Stomach (tissue), 9 donors: ENCODE results near the gene TAS1R1. TPM values are rescaled to one million over a fixed set of nuclear protein-coding genes. Genes with fewer than 3 reads are reported as not detected.

ENCODE experiments used
- DNase-seq, 2 donors: peaks; one replicate each; pipeline versions ENCODE4 v3.0.0 to v3.0.0-alpha.2; 2013 to 2019
- H3K27ac ChIP-seq, 5 donors: fragments of 200-600 bp in 4 of 5; sonication (generic) in 4 of 5; one replicate each; pipeline ENCODE4 v1.5.1; 2013 to 2019; ENCODE audit warnings: mild to moderate bottlenecking in 1 of 5, moderate library complexity in 1 of 5
- H3K27me3 ChIP-seq, 3 donors: fragments of 200-600 bp; sonication (generic); one replicate each; pipeline ENCODE4 v1.5.1; 2017 to 2019; ENCODE audit warnings: mixed run types in 1 of 3
- H3K36me3 ChIP-seq, 4 donors: fragments of 200-600 bp; sonication (generic); 1 replicate in 3 of 4; 2 replicates in 1 of 4; pipeline ENCODE4 v1.5.1; 2016 to 2019
- H3K4me1 ChIP-seq, 4 donors: fragments of 200-600 bp; sonication (generic); one replicate each; pipeline ENCODE4 v1.5.1; 2016 to 2019
- H3K4me3 ChIP-seq, 4 donors: fragments of 200-600 bp; sonication (generic) in 3 of 4; one replicate each; pipeline ENCODE4 v1.5.1; 2016 to 2019; ENCODE audit warnings: mild to moderate bottlenecking in 1 of 4
- H3K9me3 ChIP-seq, 4 donors: fragments of 200-600 bp; sonication (generic); one replicate each; pipeline ENCODE4 v1.5.1; 2016 to 2019
- EP300 ChIP-seq: sonication (generic); formaldehyde crosslinking; IDR thresholded peaks from one replicate; pipeline ENCODE4 v1.6.1; 2017; ENCODE audit warnings: antibody characterized with exemption
- POLR2A ChIP-seq, 4 donors: fragments of 450-650 bp; IDR thresholded peaks; one replicate each; pipeline ENCODE4 v1.6.1; 2016; ENCODE audit warnings: antibody characterized with exemption in 4 of 4, control low read depth in 2 of 4, mild to moderate bottlenecking in 1 of 4, moderate library complexity in 1 of 4
- POLR2AphosphoS5 ChIP-seq, 3 donors: sonication (generic); formaldehyde crosslinking; IDR thresholded peaks; one replicate each; pipeline ENCODE4 v1.6.1; 2016; ENCODE audit warnings: antibody characterized with exemption in 3 of 3
- WGBS, 5 donors: extraction: QIAGEN DNeasy Blood & Tissue Kit in 3 of 5; methylation state at CpG; one replicate each; pipeline versions ENCODE4 v1.1.5 to v1.1.7; 2013 to 2018; 5-methylcytosine and 5-hydroxymethylcytosine counted together
- intact Hi-C: fragments of 100-400 bp; cut with DNase I; formaldehyde crosslinking; loops from one replicate; pipeline ENCODE4 v1.15.1; 2023; ENCODE audit warnings: low total_unique reads
- polyA plus RNA-seq, 3 donors: library from polyadenylated mRNA; stranded (reverse); fragments of 200-250 nt; gene quantifications; one replicate each; pipeline ENCODE4 v1.2.3, GENCODE V29; 2013
- total RNA-seq, 5 donors: library from RNA; depleted of rRNA; stranded (reverse); fragments of >200 nt; gene quantifications; one replicate each; pipeline versions ENCODE4 v1.1.0 to v1.2.3, GENCODE V29; 2014 to 2016
- TF ChIP-seq, protein P1 (sequence below), 7 experiments: fragments of 450-650 bp in 4 of 7; fragments of 200-600 bp in 3 of 7; sonication (generic) in 3 of 7; IDR thresholded peaks; one replicate each; pipeline ENCODE4 v1.5.1; 2016 to 2019; ENCODE audit warnings: antibody characterized with exemption in 7 of 7, control low read depth in 2 of 7, mild to moderate bottlenecking in 1 of 7
- donor health status: healthy with polysubstance abuse.
- donor health status: Bipolar disorder and iron deficiency.
- donor health status: healthy.

TAS1R1 gene
- total and polyA plus RNA-seq, 8 donors: 0.08 to 0.12 TPM; not detected in 6

DNA sequence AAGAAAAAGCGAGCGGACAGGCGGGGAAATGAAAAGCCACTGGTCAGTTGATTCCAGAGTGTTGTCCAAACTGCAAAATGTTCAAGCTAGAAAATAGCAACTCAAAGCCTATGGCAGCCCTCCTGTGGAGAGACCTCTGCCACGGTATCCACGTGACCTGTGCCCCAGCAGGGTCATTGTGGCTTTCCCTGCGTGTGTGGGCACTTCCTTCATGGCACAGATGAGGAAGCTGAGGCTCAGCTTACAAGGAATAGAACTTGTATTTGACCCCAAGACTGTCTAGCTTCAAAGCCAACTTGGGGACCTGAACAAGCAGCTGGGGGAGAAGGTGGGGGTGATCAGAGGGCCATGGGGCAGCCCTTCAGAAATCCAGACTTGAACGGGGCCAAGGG, 48.1 kb upstream of the TAS1R1 start:
- Histone ChIP-seq H3K27me3 (peaks cover 0 to 55% (median 7%) of the 10 kb centered on the region in 3 donors), H3K36me3 (no peaks in the 10 kb centered on the region), H3K4me1 (peaks cover under 1 to 9% (median 3%) of the 10 kb centered on the region in 4 donors), H3K27ac (no peak overlapping the region), H3K4me3 (no peak overlapping the region), H3K9me3 (no peaks in the 10 kb centered on the region)
- intact Hi-C loops: no loop called here
- 63 to 74% (median 64%) methylated on average over 6 to 7 of the region's 7 CpGs for WGBS, 5 donors
- no peak for DNase-seq
- TF ChIP-seq POLR2A (IDR thresholded peaks at IDR 0.05) (no peak), EP300 (no peak), POLR2AphosphoS5 (IDR thresholded peaks at IDR 0.05) (no peak)
- TF ChIP-seq, protein P1, sequence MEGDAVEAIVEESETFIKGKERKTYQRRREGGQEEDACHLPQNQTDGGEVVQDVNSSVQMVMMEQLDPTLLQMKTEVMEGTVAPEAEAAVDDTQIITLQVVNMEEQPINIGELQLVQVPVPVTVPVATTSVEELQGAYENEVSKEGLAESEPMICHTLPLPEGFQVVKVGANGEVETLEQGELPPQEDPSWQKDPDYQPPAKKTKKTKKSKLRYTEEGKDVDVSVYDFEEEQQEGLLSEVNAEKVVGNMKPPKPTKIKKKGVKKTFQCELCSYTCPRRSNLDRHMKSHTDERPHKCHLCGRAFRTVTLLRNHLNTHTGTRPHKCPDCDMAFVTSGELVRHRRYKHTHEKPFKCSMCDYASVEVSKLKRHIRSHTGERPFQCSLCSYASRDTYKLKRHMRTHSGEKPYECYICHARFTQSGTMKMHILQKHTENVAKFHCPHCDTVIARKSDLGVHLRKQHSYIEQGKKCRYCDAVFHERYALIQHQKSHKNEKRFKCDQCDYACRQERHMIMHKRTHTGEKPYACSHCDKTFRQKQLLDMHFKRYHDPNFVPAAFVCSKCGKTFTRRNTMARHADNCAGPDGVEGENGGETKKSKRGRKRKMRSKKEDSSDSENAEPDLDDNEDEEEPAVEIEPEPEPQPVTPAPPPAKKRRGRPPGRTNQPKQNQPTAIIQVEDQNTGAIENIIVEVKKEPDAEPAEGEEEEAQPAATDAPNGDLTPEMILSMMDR (IDR thresholded peaks at IDR 0.05): no peak

GRCh38 chr1:6507461-6507911, 47.6 kb upstream of the TAS1R1 start:
- Histone ChIP-seq H3K9me3 (no peaks in the 10 kb centered on the region), H3K4me3 (no peak overlapping the region), H3K36me3 (no peaks in the 10 kb centered on the region), H3K27ac (no peak overlapping the region), H3K4me1 (peaks cover 0 to 5% (median 0%) of the 10 kb centered on the region in 4 donors), H3K27me3 (peaks cover 0 to 51% (median 7%) of the 10 kb centered on the region in 3 donors)
- no peak for TF ChIP-seq POLR2AphosphoS5 (IDR thresholded peaks at IDR 0.05)
- TF ChIP-seq POLR2A (IDR thresholded peaks at IDR 0.05): no peak
- TF ChIP-seq, protein P1 (IDR thresholded peaks at IDR 0.05): no peak
- TF ChIP-seq EP300: no peak
- 69 to 75% (median 71%) methylated on average over 3 to 12 of the region's 12 CpGs for WGBS, 5 donors
- DNase-seq: peak in 1 of 2 donors; percentile 26
- intact Hi-C loops: no loop called here

- H3K27me3 ChIP-seq: peaks cover 0 to 44% (median 7%) of the 10 kb centered on the region in 3 donors
- intact Hi-C loops: no loop called here
- H3K4me3 ChIP-seq: no peak overlapping the region
- 69 to 84% (median 76%) methylated on average over 13 to 18 of the region's 18 CpGs for WGBS, 5 donors
- no peak for TF ChIP-seq POLR2A (IDR thresholded peaks at IDR 0.05)
- TF ChIP-seq, protein P1 (IDR thresholded peaks at IDR 0.05): no peak
- no peak for TF ChIP-seq POLR2AphosphoS5 (IDR thresholded peaks at IDR 0.05)
- no peak for TF ChIP-seq EP300
- no peak overlapping the region for H3K27ac ChIP-seq
- H3K9me3 ChIP-seq: no peaks in the 10 kb centered on the region
- H3K4me1 ChIP-seq: no peaks in the 10 kb centered on the region
- no peaks in the 10 kb centered on the region for H3K36me3 ChIP-seq
- DNase-seq: peak in 1 of 2 donors; percentile 1
These were observed 46.8 kb upstream of the TAS1R1 start for GRCh38 chr1:6508154-6508815.

GRCh38 chr1:6508816-6509189, 46.3 kb upstream of the TAS1R1 start:
- H3K27ac ChIP-seq: no peak overlapping the region
- peaks cover 0 to 44% (median 7%) of the 10 kb centered on the region in 3 donors for H3K27me3 ChIP-seq
- intact Hi-C loops: no loop called here
- H3K36me3 ChIP-seq: no peaks in the 10 kb centered on the region
- H3K4me3 ChIP-seq: no peak overlapping the region
- H3K9me3 ChIP-seq: no peaks in the 10 kb centered on the region
- WGBS, 5 donors: 83 to 93% (median 92%) methylated on average over 4 to 11 of the region's 11 CpGs
- no peaks in the 10 kb centered on the region for H3K4me1 ChIP-seq
- TF ChIP-seq, protein P1 (IDR thresholded peaks at IDR 0.05): no peak
- TF ChIP-seq EP300 (no peak), POLR2AphosphoS5 (IDR thresholded peaks at IDR 0.05) (no peak), POLR2A (IDR thresholded peaks at IDR 0.05) (no peak)
- DNase-seq: no peak
